Breast epithelium (tissue), 3 donors: ENCODE results near the gene MLF2.

ENCODE experiments used
- CTCF ChIP-seq, 3 donors: fragments of 450-650 bp; IDR thresholded peaks; one replicate each; pipeline ENCODE4 v1.5.1; 2016 to 2017; ENCODE audit warnings: antibody characterized with exemption in 3 of 3, mild to moderate bottlenecking in 3 of 3, moderate library complexity in 3 of 3
- POLR2A ChIP-seq: fragments of 450-650 bp; IDR thresholded peaks from one replicate; pipeline ENCODE4 v1.6.1; 2016; ENCODE audit warnings: antibody characterized with exemption, mild to moderate bottlenecking, moderate library complexity

GRCh38 chr12:6777386-6777785 is 24.4 kb upstream of the MLF2 start:
- no peak for TF ChIP-seq CTCF (IDR thresholded peaks at IDR 0.05)
- no peak for TF ChIP-seq POLR2A
